BJ (cell line): ENCODE measurements around the gene POLH. TPM values are rescaled to one million over a fixed set of nuclear protein-coding genes. Genes with fewer than 3 reads are reported as not detected.
"Not testable (repeated sequence)": the region's sequence is repeated elsewhere in the genome, so short reads cannot be mapped to it uniquely, and the experiment has no call there.

ENCODE experiments used
- CTCF ChIA-PET: fragments of 350-600 bp; formaldehyde crosslinking; extraction: SDS; loops from one replicate; lab custom pipeline; 2021; ENCODE audit warnings: antibody characterized with exemption, inconsistent platforms; lab: Yijun Ruan, JAX
- POLR2A ChIA-PET: fragments of 300-600 bp; sonication (Branson Sonifier 250); formaldehyde crosslinking; extraction: SDS; loops from one replicate; lab custom pipeline; 2021; ENCODE audit warnings: antibody characterized with exemption; lab: Charles Lee
- DNase-seq: peaks from one replicate; pipeline ENCODE4 v3.0.0-alpha.2; 2011; ENCODE audit warnings: low read depth
- H3K27me3 ChIP-seq: 2 replicates; pipeline ENCODE4 v1.6.0; 2011; ENCODE audit warnings: low read length; ENCODE audit not compliant: control insufficient read depth, insufficient read depth
- H3K36me3 ChIP-seq: 2 replicates; pipeline ENCODE4 v1.5.1; 2011; ENCODE audit warnings: low read length; ENCODE audit not compliant: control insufficient read depth, insufficient read depth
- H3K4me3 ChIP-seq: 2 replicates; pipeline ENCODE4 v1.5.1; 2011; ENCODE audit warnings: low read depth, mild to moderate bottlenecking, control low read depth, low read length
- polyA plus RNA-seq: library from polyadenylated mRNA; depleted of rRNA; stranded (reverse); fragments of >200 nt; gene quantifications from 2 replicates; pipeline ENCODE4 v1.2.3, GENCODE V29; 2011
- TF ChIP-seq, protein P1 (sequence below): IDR thresholded peaks from 2 replicates; pipeline ENCODE4 v1.5.1; 2011; ENCODE audit warnings: low read depth, mild to moderate bottlenecking, control low read depth, inconsistent platforms, low read length, moderate library complexity; ENCODE audit not compliant: insufficient read depth

Gene POLH
- polyA plus RNA-seq, 1 experiment, result 19.6 TPM

DNA sequence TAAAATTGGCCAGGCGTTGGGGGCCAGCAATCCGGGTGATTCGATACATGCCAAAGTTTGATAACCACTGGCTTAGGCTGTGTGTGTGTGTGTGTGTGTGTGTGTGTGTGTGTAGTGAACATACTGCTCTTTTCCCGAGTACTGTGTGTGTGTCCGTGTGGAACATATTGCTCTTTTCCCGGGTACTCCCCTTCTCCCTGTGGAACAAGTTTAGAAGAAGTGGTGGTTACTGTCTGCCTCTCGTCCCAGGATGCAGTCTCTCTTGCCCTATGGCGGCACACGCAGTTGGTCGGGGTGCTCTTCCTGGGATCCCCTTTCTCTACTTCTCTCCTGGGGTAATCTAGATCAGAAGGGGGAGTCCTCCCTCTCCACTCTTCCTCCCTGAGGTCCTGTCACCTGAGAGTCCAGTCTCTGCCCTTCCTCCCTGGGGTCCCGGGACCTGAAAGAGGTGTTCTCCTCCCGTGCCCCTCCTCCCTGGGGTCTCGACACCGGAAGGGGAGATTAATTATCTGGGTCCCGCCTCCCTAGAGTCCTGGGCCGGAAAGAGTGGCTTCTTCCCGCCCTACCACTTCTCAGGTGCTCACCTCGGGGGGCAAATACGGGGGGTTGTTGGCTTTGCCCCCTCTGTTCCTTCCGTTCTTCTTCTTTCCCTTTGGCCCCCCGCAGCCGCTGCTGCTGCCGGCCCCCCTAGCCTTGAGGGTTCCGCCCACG, 52.6 kb downstream of the POLH start:
- ChIA-PET CTCF (interaction anchor here (0.7 to 1.5 kb wide), 6 partner anchors 20 to 450 kb away, joined by 3 to 6 read pairs (median 4); no protein-coding TSS in a partner anchor), POLR2A (interaction anchor here (1.9 kb wide), 1 partner anchor 17 kb away, joined by 10 read pairs; the partner anchor contains the start of gene RSPH9)
- no peak for DNase-seq
- peak overlapping the region; percentile 80 for H3K4me3 ChIP-seq
- peaks cover 26% of the 10 kb centered on the region for H3K36me3 ChIP-seq
- TF ChIP-seq, protein P1, sequence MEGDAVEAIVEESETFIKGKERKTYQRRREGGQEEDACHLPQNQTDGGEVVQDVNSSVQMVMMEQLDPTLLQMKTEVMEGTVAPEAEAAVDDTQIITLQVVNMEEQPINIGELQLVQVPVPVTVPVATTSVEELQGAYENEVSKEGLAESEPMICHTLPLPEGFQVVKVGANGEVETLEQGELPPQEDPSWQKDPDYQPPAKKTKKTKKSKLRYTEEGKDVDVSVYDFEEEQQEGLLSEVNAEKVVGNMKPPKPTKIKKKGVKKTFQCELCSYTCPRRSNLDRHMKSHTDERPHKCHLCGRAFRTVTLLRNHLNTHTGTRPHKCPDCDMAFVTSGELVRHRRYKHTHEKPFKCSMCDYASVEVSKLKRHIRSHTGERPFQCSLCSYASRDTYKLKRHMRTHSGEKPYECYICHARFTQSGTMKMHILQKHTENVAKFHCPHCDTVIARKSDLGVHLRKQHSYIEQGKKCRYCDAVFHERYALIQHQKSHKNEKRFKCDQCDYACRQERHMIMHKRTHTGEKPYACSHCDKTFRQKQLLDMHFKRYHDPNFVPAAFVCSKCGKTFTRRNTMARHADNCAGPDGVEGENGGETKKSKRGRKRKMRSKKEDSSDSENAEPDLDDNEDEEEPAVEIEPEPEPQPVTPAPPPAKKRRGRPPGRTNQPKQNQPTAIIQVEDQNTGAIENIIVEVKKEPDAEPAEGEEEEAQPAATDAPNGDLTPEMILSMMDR, result no peak
- H3K27me3 ChIP-seq, result no peaks in the 10 kb centered on the region

DNA sequence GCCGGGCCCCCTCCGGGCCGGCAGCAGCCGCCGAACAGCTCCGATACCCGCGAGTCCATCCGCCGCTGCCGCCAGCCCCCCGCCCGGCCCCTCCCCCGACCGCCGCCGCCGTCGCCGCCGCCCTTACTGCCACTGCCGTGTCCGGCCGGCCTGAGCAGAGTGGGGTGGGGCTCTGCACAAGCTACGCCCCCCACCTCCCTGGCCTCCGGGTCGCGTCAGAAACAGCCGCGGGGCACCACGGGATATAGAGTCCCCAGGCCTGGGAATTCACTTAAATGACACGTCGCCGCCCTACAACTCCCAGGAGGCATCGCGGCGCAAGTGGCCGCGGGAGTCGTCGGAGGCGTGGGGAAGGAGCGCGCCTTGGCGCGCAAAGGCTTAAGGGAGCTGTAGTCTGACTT, 53.1 kb downstream of the POLH start, which contains the start of gene GTPBP2:
GTPBP2 (minus strand) TSS at position 161 of the 401 bp plus-strand sequence; CDS start at position 59, 102 bp downstream.
- peaks cover 21% of the 10 kb centered on the region for H3K36me3 ChIP-seq
- CTCF ChIA-PET, result interaction anchor here (1.0 to 1.5 kb wide), 6 partner anchors 21 to 450 kb away, joined by 3 to 6 read pairs (median 4); no protein-coding TSS in a partner anchor

DNA sequence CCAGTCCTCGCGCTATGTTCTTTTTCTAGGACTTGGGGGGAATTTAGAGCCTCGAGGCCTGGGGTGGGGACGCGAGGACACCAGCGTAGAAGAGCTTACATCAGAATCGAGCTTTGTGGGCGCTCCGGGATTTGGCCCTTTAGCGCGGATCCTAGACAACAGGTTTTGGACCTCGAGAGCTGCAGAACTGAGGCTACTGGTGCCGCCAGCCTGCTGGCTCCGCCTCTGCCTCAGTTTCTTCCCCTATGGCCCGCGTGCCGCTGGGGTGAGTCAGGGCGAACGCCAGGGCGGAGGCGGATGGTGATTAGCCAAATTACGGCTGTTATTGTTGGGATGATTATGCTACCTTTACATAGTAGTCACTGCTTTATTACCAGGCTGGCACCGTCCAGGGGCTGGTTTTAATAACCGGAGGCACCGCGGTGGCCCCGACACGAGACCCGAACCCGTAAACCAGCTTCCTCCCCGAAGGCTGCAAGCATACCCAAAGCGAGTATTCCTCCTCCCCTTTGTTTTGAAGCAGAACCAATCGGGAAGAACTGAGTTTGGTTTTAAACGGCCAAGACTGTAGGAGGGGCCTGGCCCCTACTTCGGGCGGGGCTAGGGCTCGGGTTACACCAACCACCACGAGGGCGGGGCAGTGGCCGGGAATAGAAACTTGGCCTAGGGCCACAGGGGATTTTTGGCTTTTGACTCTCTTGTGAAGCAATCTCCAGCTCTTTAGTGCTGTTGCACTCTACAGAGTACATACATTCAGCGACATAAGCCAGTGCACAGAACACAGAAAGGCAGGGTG, 53.7 kb downstream of the POLH start:
- POLR2A ChIA-PET, result interaction anchor here (0.5 to 1.9 kb wide), 5 partner anchors 16 to 1247 kb away, joined by 3 to 10 read pairs (median 3); partner anchors contain the start of genes HSP90AB1, RSPH9, TBCC and VEGFA
- CTCF ChIA-PET, result interaction anchor here (1.0 to 1.5 kb wide), 6 partner anchors 21 to 449 kb away, joined by 3 to 6 read pairs (median 4); no protein-coding TSS in a partner anchor
- peak; percentile 85 for DNase-seq
- H3K4me3 ChIP-seq, result peak overlapping the region; percentile 80
- TF ChIP-seq, protein P1, result no peak
- H3K27me3 ChIP-seq, result no peaks in the 10 kb centered on the region
- H3K36me3 ChIP-seq, result peaks cover 15% of the 10 kb centered on the region

More for the DNA sequence above, 53.1 kb downstream of the POLH start, which contains the start of gene GTPBP2:
- TF ChIP-seq, protein P1, result no peak
- POLR2A ChIA-PET, result interaction anchor here (0.6 to 1.9 kb wide), 4 partner anchors 16 to 883 kb away, joined by 3 to 10 read pairs (median 4); partner anchors contain the start of genes HSP90AB1, RSPH9, TBCC and VEGFA
- no peaks in the 10 kb centered on the region for H3K27me3 ChIP-seq
- H3K4me3 ChIP-seq, result peak within 1 kb of the TSS; percentile 80
- DNase-seq, result peak; percentile 97

DNA sequence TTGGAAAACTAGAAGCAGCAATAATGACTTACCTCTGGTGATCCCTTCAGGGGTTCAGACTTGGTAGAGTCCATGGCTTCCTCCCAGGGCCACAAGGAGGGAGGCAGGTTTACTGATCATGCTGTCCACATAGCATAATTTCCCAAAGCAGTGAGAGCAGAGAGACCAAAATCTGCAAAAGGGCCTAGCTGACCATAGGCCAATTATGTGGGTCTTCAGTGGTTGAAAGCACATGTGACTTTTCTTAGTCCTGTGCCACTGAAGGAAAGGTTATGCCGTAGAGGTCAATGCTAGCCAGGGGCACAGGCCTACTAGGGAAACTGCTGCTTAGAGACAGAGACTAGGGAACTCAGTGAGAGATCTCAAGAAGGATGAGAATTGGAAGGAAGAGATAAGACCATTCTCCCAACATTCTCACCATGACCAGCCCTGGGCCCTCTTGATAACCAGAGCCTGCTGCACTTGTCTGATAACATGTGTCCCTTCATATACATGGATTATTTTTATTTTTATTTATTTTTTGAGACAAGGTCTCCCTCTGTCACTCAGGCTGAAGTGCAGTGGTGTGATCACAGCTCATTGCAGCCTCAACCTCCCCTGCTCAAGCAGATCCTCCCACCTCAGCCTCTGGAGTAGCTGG, 55.1 kb downstream of the POLH start:
- DNase-seq, result no peak
- H3K4me3 ChIP-seq, result no peak overlapping the region
- POLR2A ChIA-PET, result no interaction called here
- CTCF ChIA-PET, result no interaction called here
- H3K36me3 ChIP-seq, result peaks cover 2% of the 10 kb centered on the region; the same call in 1 of the 2 replicates
- H3K27me3 ChIP-seq, result no peaks in the 10 kb centered on the region
- TF ChIP-seq, protein P1, result no peak

DNA sequence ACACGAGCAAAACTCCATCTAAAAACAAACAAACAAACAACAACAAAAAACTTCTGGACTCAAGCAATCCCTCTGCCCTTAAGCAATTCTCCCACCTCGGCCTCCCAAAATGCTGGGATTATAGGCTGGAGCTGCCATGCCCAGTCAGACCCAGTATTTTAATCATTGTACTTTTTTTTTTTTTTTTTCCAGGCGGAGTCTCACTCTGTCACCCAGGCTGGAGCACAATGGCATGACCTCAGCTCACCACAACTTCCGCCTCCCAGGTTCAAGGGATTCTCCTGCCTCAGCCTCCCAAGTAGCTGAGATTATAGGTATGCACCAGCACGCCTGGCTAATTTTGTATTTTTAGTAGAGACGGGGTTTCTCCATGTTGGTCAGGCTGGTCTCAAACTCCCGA, 57.0 kb downstream of the POLH start:
- POLR2A ChIA-PET, result not testable (repeated sequence)

More for the DNA sequence above, 57.0 kb downstream of the POLH start:
- H3K36me3 ChIP-seq, H3K4me3 ChIP-seq, CTCF ChIA-PET, H3K27me3 ChIP-seq, DNase-seq: not testable (repeated sequence)
